Right lobe of liver (tissue), 6 donors: ENCODE measurements around the gene ZNF253. TPM values are rescaled to one million over a fixed set of nuclear protein-coding genes. Genes with fewer than 3 reads are reported as not detected.
"Not testable (repeated sequence)": the region's sequence is repeated elsewhere in the genome, so short reads cannot be mapped to it uniquely, and the experiment has no call there.

Source experiments
- ATAC-seq, 4 donors: fragments of 200-7000 bp; cut with Tn5 transposase; one replicate each; pipeline ENCODE4 v1.9.1; 2020; ENCODE audit warnings: mild to moderate bottlenecking in 4 of 4, moderate library complexity in 4 of 4
- DNase-seq, 3 donors: peaks; one replicate each; pipeline ENCODE4 v3.0.0-alpha.2; 2020
- H3K27ac ChIP-seq, 3 donors: fragments of 200-600 bp; one replicate each; pipeline ENCODE4 v1.8.0; 2022
- H3K27me3 ChIP-seq, 2 donors: fragments of 200-600 bp; one replicate each; pipeline ENCODE4 v1.8.0; 2022
- H3K36me3 ChIP-seq, 4 donors: fragments of 200-600 bp; sonication (generic) in 1 of 4; one replicate each; pipeline versions ENCODE4 v1.5.1 to v1.8.0; 2017 to 2022; ENCODE audit warnings: control low read depth in 1 of 4
- H3K4me1 ChIP-seq, 4 donors: fragments of 200-600 bp; sonication (generic) in 1 of 4; one replicate each; pipeline versions ENCODE4 v1.5.1 to v1.8.0; 2017 to 2022; ENCODE audit warnings: control low read depth in 1 of 4
- H3K4me3 ChIP-seq, 3 donors: fragments of 200-600 bp; one replicate each; pipeline ENCODE4 v1.8.0; 2022
- H3K9me3 ChIP-seq, 4 donors: fragments of 200-600 bp; sonication (generic) in 1 of 4; one replicate each; pipeline versions ENCODE4 v1.5.1 to v1.8.0; 2017 to 2022; ENCODE audit warnings: control low read depth in 1 of 4
- CTCF ChIP-seq, 4 donors: fragments of 200-600 bp in 3 of 4; fragments of 450-650 bp in 1 of 4; IDR thresholded peaks; one replicate each; pipeline versions ENCODE4 v1.5.1 to v1.8.0; 2016 to 2022; ENCODE audit warnings: antibody characterized with exemption in 4 of 4, mild to moderate bottlenecking in 2 of 4
- POLR2A ChIP-seq: fragments of 450-650 bp; IDR thresholded peaks from one replicate; pipeline ENCODE4 v1.6.1; 2017; ENCODE audit warnings: antibody characterized with exemption, mild to moderate bottlenecking
- WGBS: methylation state at CpG from one replicate; pipeline ENCODE4 v1.1.6; 2018; ENCODE audit warnings: low coverage, low lambda C conversion rate; ENCODE audit not compliant: insufficient coverage; ENCODE audit errors: missing lambda C conversion rate; 5-methylcytosine and 5-hydroxymethylcytosine counted together
- intact Hi-C, 2 donors: fragments of 100-400 bp; cut with DNase I; formaldehyde crosslinking; loops; one replicate each; pipeline versions ENCODE4 v1.11.2 to v1.14.1; 2022
- total RNA-seq, 6 experiments: library from RNA; depleted of rRNA in 2 of 6; stranded (reverse); fragments of >200 nt in 2 of 6; fragmentation: NEBNext Ultra II Directional in 3 of 6; extraction: Animal tissue kit (Norgen Biotek cat#: 25700) in 3 of 6; gene quantifications; one replicate each; pipeline versions ENCODE4 v1.1.0 to v1.2.4, GENCODE V29; 2016 to 2023
- donor health status: DM: no; HTN: yes; CAD: no.
- donor health status: DM: no; HTN: no; CAD: no.
- donor health status: DM: no; HTN: no; CAD: no.
- donor health status: DM: no; HTN: yes; CAD: no.
- donor health status: DM: no; HTN: yes; CAD: no.

ZNF253 gene
- total RNA-seq, 6 experiments from 2014 or later: 3.6 to 6.7 (median 4.4) TPM

- intact Hi-C loops: no loop called here
- H3K9me3 ChIP-seq: peaks cover 0 to 7% (median 0%) of the 10 kb centered on the region in 4 donors
- no peak for ATAC-seq
- 89% methylated on average over 12 of the region's 12 CpGs for WGBS
- H3K4me3 ChIP-seq: no peak overlapping the region
- H3K36me3 ChIP-seq: no peaks in the 10 kb centered on the region
- H3K27ac ChIP-seq: no peak overlapping the region
- H3K27me3 ChIP-seq: no peaks in the 10 kb centered on the region
- DNase-seq: no peak
- no peak for TF ChIP-seq POLR2A
- no peak for TF ChIP-seq CTCF (IDR thresholded peaks at IDR 0.05)
- H3K4me1 ChIP-seq: no peaks in the 10 kb centered on the region
These were observed 17.9 kb upstream of the ZNF253 start for GRCh38 chr19:19847781-19848180.

GRCh38 chr19:19849056-19849455 is 16.6 kb upstream of the ZNF253 start:
- 74% methylated on average over 6 of the region's 6 CpGs for WGBS
- Histone ChIP-seq H3K27ac (no peak overlapping the region), H3K4me3 (no peak overlapping the region), H3K4me1 (no peaks in the 10 kb centered on the region), H3K27me3 (no peaks in the 10 kb centered on the region), H3K36me3 (no peaks in the 10 kb centered on the region), H3K9me3 (peaks cover 0 to 7% (median 0%) of the 10 kb centered on the region in 4 donors)
- ATAC-seq: no peak
- TF ChIP-seq POLR2A (no peak), CTCF (IDR thresholded peaks at IDR 0.05) (no peak)
- intact Hi-C loops: no loop called here
- no peak for DNase-seq

- DNase-seq, H3K4me1 ChIP-seq, H3K36me3 ChIP-seq, H3K4me3 ChIP-seq, H3K9me3 ChIP-seq, intact Hi-C loops, ATAC-seq, H3K27me3 ChIP-seq, H3K27ac ChIP-seq: not testable (repeated sequence)
- 36% methylated on average over 2 of the region's 2 CpGs for WGBS
These were observed 13.9 kb upstream of the ZNF253 start for GRCh38 chr19:19851740-19852139.

GRCh38 chr19:19858751-19859150 is 6.9 kb upstream of the ZNF253 start:
- intact Hi-C loops: no loop called here
- Histone ChIP-seq H3K27me3 (no peaks in the 10 kb centered on the region), H3K36me3 (no peaks in the 10 kb centered on the region), H3K4me1 (no peaks in the 10 kb centered on the region), H3K27ac (no peak overlapping the region), H3K4me3 (no peak overlapping the region), H3K9me3 (no peaks in the 10 kb centered on the region)
- WGBS: 83% methylated on average over 2 of the region's 2 CpGs
- DNase-seq: no peak
- no peak for TF ChIP-seq CTCF (IDR thresholded peaks at IDR 0.05)
- TF ChIP-seq POLR2A: no peak
- ATAC-seq: no peak

- TF ChIP-seq CTCF (IDR thresholded peaks at IDR 0.05) (no peak), POLR2A (no peak)
These were observed 4.8 kb upstream of the ZNF253 start for GRCh38 chr19:19860756-19861390.

More at GRCh38 chr19:19860756-19861390, 4.8 kb upstream of the ZNF253 start:
- Histone ChIP-seq H3K27ac (no peak overlapping the region), H3K9me3 (no peaks in the 10 kb centered on the region), H3K4me3 (peak overlapping the region in 1 of 3 donors; percentile 14), H3K27me3 (no peaks in the 10 kb centered on the region), H3K36me3 (no peaks in the 10 kb centered on the region), H3K4me1 (peaks cover 0 to 4% (median 0%) of the 10 kb centered on the region in 4 donors)
- intact Hi-C loops: no loop called here
- 20% methylated on average over 22 of the region's 29 CpGs for WGBS
- DNase-seq: no peak
- no peak for ATAC-seq
